Smooth muscle cell (in vitro differentiated cells): ENCODE measurements around the gene STRN4. TPM values are rescaled to one million over a fixed set of nuclear protein-coding genes. Genes with fewer than 3 reads are reported as not detected.

Experiments used
- DNase-seq: peaks from one replicate; lab custom pipeline; 2025; ENCODE audit not compliant: unreplicated experiment; lab: John Stamatoyannopoulos, UW
- H2AFZ ChIP-seq: fragments of 200-600 bp; sonication (generic); 2 replicates; pipeline ENCODE4 v1.6.0; 2016; ENCODE audit warnings: antibody characterized with exemption, low read depth, mild to moderate bottlenecking
- H3F3A ChIP-seq: fragments of 200-600 bp; sonication (generic); 2 replicates; pipeline ENCODE4 v1.6.0; 2017; ENCODE audit warnings: antibody characterized with exemption, low read depth
- H3K27ac ChIP-seq: fragments of 200-600 bp; sonication (generic); 2 replicates; pipeline ENCODE4 v1.5.1; 2016; ENCODE audit warnings: low read depth, mild to moderate bottlenecking
- H3K27me3 ChIP-seq: fragments of 200-600 bp; sonication (generic); 2 replicates; pipeline ENCODE4 v1.6.1; 2016; ENCODE audit warnings: low read depth, mild to moderate bottlenecking
- H3K36me3 ChIP-seq: fragments of 200-600 bp; sonication (generic); 2 replicates; pipeline ENCODE4 v1.5.1; 2016; ENCODE audit warnings: low read depth
- H3K4me1 ChIP-seq: fragments of 200-600 bp; sonication (generic); 2 replicates; pipeline ENCODE4 v1.5.1; 2016; ENCODE audit warnings: low read depth
- H3K4me2 ChIP-seq: fragments of 200-600 bp; sonication (generic); 2 replicates; pipeline ENCODE4 v1.6.0; 2016; ENCODE audit warnings: mild to moderate bottlenecking
- H3K4me3 ChIP-seq: fragments of 200-600 bp; sonication (generic); 2 replicates; pipeline ENCODE4 v1.5.1; 2016; ENCODE audit warnings: mild to moderate bottlenecking
- H3K79me2 ChIP-seq: fragments of 200-600 bp; sonication (generic); 2 replicates; pipeline ENCODE4 v1.6.0; 2016; ENCODE audit warnings: low read depth, mild to moderate bottlenecking
- H3K9ac ChIP-seq: fragments of 200-600 bp; sonication (generic); 2 replicates; pipeline ENCODE4 v1.6.0; 2016; ENCODE audit warnings: low read depth
- H3K9me3 ChIP-seq: fragments of 200-600 bp; sonication (generic); replicated peaks from 2 replicates; pipeline ENCODE4 v1.5.1; 2016; ENCODE audit warnings: low read depth
- H4K20me1 ChIP-seq: fragments of 200-600 bp; sonication (generic); 2 replicates; pipeline ENCODE4 v1.6.0; 2016; ENCODE audit warnings: low read depth
- CTCF ChIP-seq: fragments of 200-600 bp; sonication (generic); IDR thresholded peaks from 2 replicates; pipeline ENCODE4 v1.5.1; 2017; ENCODE audit warnings: borderline replicate concordance, mild to moderate bottlenecking, antibody characterized with exemption; ENCODE audit not compliant: insufficient read depth, poor library complexity, severe bottlenecking
- WGBS: methylation state at CpG from one replicate; pipeline ENCODE4 v1.1.7; 2016; ENCODE audit warnings: low lambda C conversion rate; 5-methylcytosine and 5-hydroxymethylcytosine counted together
- polyA plus RNA-seq: library from polyadenylated mRNA; unstranded; fragments of >200 nt; fragmentation: Nextera tagmentation; extraction: Ambion mirVana; gene quantifications from 2 replicates; pipeline ENCODE4 v1.2.1, GENCODE V29; 2016
- total RNA-seq: library from RNA; depleted of rRNA; stranded (reverse); fragments of >200 nt; gene quantifications from 2 replicates; pipeline ENCODE4 v1.2.3, GENCODE V29; 2014

Gene STRN4
- total and polyA plus RNA-seq, 2 experiments from 2014 or later, result 47.1 to 69.1 TPM

GRCh38 chr19:46742926-46743480, 3.2 kb downstream of the STRN4 start:
- Histone ChIP-seq H3K9ac (no peak overlapping the region), H3K9me3 (no peaks in the 10 kb centered on the region), H3K36me3 (no peaks in the 10 kb centered on the region), H3K4me2 (no peak overlapping the region), H3K4me3 (no peak overlapping the region), H3K27ac (no peak overlapping the region), H4K20me1 (peaks cover 77% of the 10 kb centered on the region), H3K27me3 (no peaks in the 10 kb centered on the region), H3F3A (no peaks in the 10 kb centered on the region), H3K79me2 (peaks cover 84% of the 10 kb centered on the region), H2AFZ (no peak overlapping the region), H3K4me1 (peaks cover 8% of the 10 kb centered on the region)
- 93% methylated on average over 4 of the region's 4 CpGs for WGBS
- DNase-seq, result no peak
- no peak for TF ChIP-seq CTCF

GRCh38 chr19:46741447-46741846, 4.8 kb downstream of the STRN4 start:
- H2AFZ ChIP-seq, result no peak overlapping the region
- no peaks in the 10 kb centered on the region for H3K36me3 ChIP-seq
- H3K79me2 ChIP-seq, result peaks cover 93% of the 10 kb centered on the region
- no peak overlapping the region for H3K27ac ChIP-seq
- peaks cover 92% of the 10 kb centered on the region for H4K20me1 ChIP-seq
- no peak for TF ChIP-seq CTCF
- DNase-seq, result no peak
- no peaks in the 10 kb centered on the region for H3K9me3 ChIP-seq
- H3K4me2 ChIP-seq, result no peak overlapping the region
- no peaks in the 10 kb centered on the region for H3K27me3 ChIP-seq
- H3K4me1 ChIP-seq, result peaks cover 8% of the 10 kb centered on the region
- H3K4me3 ChIP-seq, result no peak overlapping the region
- no peak overlapping the region for H3K9ac ChIP-seq
- no peaks in the 10 kb centered on the region for H3F3A ChIP-seq
- 90% methylated on average over 17 of the region's 17 CpGs for WGBS

GRCh38 chr19:46739290-46739771, 6.9 kb downstream of the STRN4 start:
- no peak overlapping the region for H3K4me3 ChIP-seq
- H4K20me1 ChIP-seq, result peaks cover 98% of the 10 kb centered on the region
- no peak for DNase-seq
- no peak overlapping the region for H3K4me2 ChIP-seq
- H3K36me3 ChIP-seq, result no peaks in the 10 kb centered on the region
- H2AFZ ChIP-seq, result no peak overlapping the region
- 68% methylated on average over 14 of the region's 14 CpGs for WGBS
- TF ChIP-seq CTCF, result no peak
- H3K9me3 ChIP-seq, result no peaks in the 10 kb centered on the region
- no peak overlapping the region for H3K27ac ChIP-seq
- peaks cover under 1% of the 10 kb centered on the region for H3F3A ChIP-seq
- peaks cover under 1% of the 10 kb centered on the region for H3K4me1 ChIP-seq
- H3K27me3 ChIP-seq, result no peaks in the 10 kb centered on the region
- no peak overlapping the region for H3K9ac ChIP-seq
- H3K79me2 ChIP-seq, result peaks cover 96% of the 10 kb centered on the region

GRCh38 chr19:46737761-46738171, 8.5 kb downstream of the STRN4 start:
- Histone ChIP-seq H4K20me1 (peaks cover 98% of the 10 kb centered on the region), H3K79me2 (peaks cover 89% of the 10 kb centered on the region), H3K4me1 (no peaks in the 10 kb centered on the region), H3K27me3 (no peaks in the 10 kb centered on the region), H3K36me3 (no peaks in the 10 kb centered on the region), H3K4me3 (no peak overlapping the region), H3K4me2 (no peak overlapping the region), H2AFZ (no peak overlapping the region), H3K9me3 (no peaks in the 10 kb centered on the region), H3F3A (peaks cover 10% of the 10 kb centered on the region), H3K27ac (no peak overlapping the region), H3K9ac (no peak overlapping the region)
- WGBS, result 84% methylated on average over 19 of the region's 19 CpGs
- DNase-seq, result no peak
- no peak for TF ChIP-seq CTCF
